ENCODE data around the gene CSRP1.

DNA sequence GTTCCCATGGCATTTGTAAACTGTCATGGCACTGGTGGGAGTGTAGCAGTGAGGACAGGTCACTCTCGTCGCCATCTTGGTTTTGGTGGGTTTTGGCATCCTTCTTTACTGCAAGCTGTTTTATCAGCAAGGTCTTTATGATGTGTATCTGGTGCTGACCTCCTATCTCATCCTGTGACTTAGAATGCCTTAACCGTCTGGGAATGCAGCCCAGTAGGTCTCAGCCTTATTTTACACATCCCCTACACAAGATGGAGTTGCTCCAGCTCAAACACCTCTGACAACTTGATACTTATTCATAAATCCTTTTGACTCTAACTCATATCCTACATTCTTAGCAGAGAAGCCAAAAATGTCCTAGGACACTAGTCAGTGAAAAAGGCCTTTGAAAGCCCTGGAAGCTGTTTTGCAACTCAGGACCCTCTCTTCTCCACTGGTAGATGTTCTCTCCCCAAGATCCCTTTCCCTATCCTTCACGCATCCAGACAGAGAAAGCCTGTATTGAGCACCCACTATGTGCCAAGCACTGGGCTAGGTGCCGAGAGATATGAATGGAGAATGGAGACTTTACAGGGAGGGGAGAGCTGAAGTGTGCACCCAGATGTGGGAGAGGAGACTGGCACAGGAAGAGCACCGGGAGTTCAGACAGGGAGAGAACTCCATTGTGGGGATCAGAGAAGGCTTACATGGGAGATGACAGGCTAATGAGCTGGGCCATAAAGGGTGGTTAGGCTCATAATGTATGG is 6.7 kb upstream of the CSRP1 start:
- TF ChIP-seq POLR2A (IDR thresholded peaks at IDR 0.05), result no peak
- TF ChIP-seq, protein P1, sequence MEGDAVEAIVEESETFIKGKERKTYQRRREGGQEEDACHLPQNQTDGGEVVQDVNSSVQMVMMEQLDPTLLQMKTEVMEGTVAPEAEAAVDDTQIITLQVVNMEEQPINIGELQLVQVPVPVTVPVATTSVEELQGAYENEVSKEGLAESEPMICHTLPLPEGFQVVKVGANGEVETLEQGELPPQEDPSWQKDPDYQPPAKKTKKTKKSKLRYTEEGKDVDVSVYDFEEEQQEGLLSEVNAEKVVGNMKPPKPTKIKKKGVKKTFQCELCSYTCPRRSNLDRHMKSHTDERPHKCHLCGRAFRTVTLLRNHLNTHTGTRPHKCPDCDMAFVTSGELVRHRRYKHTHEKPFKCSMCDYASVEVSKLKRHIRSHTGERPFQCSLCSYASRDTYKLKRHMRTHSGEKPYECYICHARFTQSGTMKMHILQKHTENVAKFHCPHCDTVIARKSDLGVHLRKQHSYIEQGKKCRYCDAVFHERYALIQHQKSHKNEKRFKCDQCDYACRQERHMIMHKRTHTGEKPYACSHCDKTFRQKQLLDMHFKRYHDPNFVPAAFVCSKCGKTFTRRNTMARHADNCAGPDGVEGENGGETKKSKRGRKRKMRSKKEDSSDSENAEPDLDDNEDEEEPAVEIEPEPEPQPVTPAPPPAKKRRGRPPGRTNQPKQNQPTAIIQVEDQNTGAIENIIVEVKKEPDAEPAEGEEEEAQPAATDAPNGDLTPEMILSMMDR (IDR thresholded peaks at IDR 0.05), result no peak
